ENCODE measurements around the gene HOXA7.

DNA sequence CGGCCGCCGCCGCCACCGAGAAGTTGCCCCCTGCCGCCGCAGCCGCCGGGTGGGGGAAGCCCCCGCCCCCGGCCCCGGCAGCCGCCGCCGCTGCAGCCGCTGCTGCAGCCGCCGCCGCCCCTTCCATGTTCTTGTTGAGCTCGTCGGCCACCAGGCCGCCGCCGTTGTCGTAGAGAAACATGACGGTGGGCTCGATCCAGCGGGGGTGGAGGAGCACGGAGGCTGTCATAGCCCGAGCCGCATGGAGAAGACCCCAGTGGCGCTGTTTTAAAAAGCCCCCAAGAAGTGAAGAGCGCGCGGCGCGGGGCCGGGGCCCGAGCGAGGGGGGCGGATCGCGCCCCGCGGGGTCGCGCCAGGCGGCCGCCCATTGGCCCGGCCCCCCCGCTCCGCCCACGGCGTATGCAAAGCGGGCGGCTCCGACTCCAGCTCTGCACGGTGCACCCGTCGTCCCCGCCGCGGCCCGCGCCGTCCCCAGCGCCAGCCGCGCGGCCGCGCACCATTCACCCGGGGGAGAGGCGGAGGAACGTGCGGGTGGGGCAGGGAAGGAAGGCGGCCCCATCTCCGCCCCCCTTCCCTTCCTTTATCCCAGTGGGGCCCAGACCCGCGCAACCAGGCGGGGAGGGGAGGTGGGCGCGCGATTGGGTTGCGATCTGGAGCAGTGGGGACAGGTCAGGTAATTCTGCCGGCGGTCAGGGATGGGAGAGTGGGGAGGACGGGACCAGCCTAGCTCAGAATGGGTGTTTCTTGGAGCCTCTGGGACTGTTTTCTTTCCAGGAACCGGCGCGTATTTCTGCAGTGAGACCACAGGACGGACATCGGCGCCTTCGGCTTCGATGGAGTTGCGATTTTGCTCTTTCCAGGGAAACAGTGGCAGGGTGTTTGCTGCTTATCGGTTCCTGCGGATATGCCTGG is 43.6 kb upstream of the HOXA7 start, which contains the start of gene HOXA13:
- TF ChIP-seq CTCF (IDR thresholded peaks at IDR 0.05) (no peak), POLR2A (IDR thresholded peaks at IDR 0.05) (no peak)
